G401.6 (cell line): ENCODE data around the gene RAB39B.
"Not testable (repeated sequence)": the region's sequence is repeated elsewhere in the genome, so short reads cannot be mapped to it uniquely, and the experiment has no call there.

Experiments used
- FAIRE-seq: peaks from 2 replicates; lab custom pipeline; 2012; peaks lifted over from hg19 to GRCh38; lab: Jason Lieb, UNC

Gene RAB39B, protein sequence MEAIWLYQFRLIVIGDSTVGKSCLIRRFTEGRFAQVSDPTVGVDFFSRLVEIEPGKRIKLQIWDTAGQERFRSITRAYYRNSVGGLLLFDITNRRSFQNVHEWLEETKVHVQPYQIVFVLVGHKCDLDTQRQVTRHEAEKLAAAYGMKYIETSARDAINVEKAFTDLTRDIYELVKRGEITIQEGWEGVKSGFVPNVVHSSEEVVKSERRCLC

GRCh38 chrX:155263854-155264628, at the start of gene RAB39B:
RAB39B (minus strand) TSS chrX:155264491; CDS start chrX:155264288, 203 bp downstream.
- peak; percentile 89 for FAIRE-seq

DNA sequence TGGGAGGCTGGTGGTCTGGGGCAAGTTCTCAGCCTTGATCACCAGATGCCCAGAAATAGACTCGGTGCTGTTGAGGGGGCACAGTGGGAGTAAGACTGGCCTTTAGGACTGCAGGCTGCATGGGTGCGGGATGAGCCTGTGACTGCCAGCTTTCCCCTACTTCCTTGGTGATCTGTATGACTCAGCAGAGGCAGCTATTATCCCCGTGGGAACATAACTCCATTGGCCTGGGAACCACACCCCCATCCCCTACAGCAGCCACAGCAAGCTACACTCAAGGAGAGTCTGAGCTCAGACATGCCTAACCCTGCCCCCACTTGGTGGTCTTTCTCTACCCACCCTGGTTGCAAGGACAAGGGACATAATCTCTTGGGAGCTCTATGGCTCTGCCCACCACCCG, 49.5 kb upstream of the RAB39B start:
- FAIRE-seq = no peak

- FAIRE-seq = no peak
Measured at GRCh38 chrX:155293771-155294170, 29.5 kb upstream of the RAB39B start.

DNA sequence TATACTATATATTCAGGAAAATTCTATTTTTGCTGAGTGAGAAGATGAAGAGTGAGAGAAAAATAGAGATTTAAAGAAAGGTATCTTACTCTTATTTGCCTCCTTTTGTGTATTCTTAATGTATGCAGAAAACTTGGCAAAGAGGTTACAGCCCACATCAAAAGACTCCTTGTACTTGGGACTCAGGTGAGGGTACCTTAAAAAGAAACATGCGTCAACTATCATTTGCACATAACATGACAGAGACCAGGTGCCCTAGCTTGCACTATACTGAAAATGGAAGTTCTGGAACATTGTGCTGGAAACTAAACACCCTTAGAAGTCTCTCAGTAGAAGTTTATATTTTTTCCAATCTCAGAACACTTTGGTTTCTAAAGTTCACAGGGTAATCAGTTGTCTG, 15.6 kb upstream of the RAB39B start:
- no peak for FAIRE-seq

DNA sequence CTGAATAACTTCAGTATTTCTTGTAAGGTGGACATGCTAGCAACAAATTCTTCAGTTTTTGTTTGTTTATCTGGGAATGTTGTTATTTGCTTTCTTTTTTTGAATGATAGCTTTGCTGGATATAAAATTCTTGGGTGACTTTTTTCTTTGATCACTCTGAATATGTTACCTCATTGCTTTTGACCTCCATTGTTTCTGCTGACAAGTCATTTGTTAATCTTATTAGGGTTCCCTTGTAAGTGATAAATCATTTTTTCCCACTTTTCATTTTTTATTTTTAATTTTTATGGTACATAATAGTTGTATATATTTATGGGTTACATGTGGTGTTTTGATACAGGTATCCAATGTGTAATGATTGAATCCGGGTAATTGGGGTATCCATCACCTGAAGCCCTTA, 6.7 kb upstream of the RAB39B start:
- no peak for FAIRE-seq

DNA sequence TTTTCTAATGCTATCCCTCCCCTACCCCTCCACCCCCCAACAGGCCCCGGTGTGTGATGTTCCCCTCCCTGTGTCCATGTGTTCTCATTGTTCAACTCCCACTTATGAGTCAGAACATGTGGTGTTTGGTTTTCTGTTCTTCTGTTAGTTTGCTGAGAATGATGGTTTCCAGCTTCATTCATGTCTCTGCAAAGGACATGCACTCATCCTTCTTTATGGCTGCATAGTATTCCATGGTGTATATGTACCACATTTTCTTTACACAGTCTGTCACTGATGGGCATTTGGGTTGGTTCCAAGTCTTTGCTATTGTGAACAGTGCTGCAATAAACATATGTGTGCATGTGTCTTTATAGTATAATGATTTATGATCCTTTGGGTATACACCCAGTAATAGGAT, 3.7 kb upstream of the RAB39B start:
- not testable (repeated sequence) for FAIRE-seq

DNA sequence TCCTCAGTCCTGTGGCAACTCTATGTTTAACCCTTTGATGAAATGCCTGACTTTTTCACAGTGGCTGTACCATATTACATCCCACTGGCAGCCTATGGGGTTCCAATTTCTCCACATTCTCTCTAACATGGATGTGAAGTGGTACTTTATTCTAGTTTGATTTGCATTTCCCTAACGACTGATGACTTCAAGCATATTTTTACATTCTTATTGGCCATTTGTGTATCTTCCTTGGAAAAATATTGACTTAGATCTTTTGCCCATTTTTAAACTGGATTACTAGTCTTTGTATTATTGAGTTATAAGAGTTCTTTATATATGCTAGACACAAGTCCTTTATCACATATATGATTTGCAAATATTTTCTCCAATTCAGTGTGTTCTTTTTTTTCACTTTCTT, 2.1 kb upstream of the RAB39B start:
- no peak for FAIRE-seq

DNA sequence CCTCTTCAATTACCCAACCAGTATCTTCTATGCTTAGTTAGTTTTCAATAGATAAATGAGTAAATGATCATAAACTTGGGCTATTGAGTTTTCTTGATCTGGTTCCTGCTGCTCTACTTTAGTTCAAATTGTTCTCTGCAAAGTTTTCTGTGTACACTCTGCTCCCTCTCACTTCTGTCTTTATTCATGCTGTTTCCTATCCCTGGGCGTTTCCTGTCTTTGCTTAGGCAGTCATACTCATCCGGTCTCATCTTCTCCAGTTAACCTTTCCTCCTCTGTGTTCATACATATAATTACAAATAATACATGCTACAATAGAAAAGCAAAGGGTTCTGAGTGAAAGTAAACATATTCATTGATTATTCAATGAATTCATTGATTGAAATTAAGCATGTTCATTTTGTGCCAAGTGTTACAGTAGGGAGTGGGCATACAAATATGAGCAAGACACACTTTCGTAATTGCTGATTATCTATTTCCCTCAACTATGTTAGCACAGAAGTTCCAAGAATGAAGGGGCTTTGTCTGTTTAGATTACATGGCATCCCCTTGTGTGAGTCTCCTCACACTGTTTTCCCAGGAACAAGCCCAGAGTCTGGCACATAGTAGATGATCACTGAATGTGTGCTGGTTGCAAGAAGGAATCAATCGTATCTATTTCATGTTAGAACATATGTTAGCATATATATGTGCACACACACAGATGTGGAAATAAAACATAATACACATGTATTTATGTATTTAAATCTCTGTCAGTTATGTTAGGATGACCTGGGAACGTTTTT, 1.1 kb downstream of the RAB39B start:
- FAIRE-seq = peak; percentile 51

DNA sequence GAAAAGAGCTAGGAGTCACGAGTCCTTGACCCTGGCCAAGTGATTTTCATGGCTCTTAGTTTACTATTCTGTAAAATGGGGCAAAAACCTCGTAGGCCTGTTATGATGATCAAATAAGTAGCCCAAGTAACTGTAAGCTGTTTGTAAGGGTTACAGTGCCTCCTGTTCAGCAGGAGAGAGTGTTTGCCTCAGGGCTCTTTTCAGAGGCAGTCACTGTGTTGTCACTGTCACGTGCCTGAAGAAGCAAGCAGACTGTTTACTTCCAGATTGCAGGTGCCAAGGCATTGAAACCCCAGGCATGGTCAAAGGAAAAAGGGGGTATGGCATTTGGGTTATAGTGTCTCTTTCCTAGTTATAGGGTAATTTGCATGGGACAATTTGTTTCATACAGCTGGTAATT, 4.5 kb downstream of the RAB39B start:
- no peak for FAIRE-seq

DNA sequence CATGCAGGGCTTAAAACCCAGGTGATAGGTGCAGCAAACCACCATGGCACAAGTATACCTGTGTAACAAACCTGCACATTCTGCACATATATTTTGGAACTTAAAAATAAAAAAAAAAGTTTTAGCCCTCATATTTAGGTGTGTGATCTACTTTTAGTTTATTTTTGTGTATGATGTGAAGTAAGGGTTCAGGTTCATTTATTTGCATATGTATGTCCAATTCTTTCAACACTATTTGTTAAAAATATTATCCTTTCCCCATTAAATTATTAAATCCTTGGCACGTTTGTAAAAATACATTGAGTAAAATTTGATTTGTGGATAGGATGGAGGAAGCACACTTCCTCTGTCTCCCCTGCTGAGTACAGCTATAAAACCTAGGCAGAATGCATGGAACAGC, 12.9 kb downstream of the RAB39B start:
- FAIRE-seq = no peak

DNA sequence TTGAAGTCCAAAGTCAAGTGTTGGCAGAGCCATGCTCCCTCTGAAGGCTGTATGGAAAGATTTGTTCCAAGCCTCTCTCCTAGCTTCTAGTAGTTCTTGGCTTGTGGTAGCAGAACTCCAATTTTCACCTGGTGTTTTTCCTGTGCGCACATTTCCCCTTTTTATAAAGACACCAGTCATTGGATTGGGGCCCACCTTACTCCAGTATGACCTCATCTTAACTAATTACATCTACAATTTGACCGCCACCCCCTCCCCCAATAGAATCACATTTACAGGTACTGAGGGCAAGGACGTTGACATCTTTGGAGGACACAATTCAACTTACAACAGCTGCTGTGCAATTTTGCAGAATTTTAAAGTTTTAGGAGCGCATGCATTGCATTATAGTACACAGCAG, 16.8 kb downstream of the RAB39B start:
- no peak for FAIRE-seq

DNA sequence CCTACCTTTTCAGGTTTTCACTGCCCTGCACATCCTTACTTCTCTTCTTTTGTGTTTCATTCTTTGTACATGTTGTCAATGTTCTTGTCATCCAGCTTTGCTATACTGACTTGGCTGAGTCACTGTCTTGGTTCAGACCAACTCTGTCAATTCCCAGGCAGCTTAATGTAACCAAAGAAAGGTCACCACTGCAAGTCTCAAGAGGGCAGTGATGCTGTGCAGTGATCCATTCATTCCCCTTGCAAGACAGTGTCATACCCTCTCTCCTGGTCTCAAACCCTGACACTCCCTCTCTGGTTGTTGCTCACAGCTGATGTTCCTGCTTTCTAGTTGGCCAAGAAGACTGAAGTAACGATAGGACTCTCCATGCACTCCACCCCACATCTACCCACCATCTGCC, 17.5 kb downstream of the RAB39B start:
- FAIRE-seq = no peak

- FAIRE-seq = no peak
Measured at GRCh38 chrX:155242300-155242699, 22.0 kb downstream of the RAB39B start.

DNA sequence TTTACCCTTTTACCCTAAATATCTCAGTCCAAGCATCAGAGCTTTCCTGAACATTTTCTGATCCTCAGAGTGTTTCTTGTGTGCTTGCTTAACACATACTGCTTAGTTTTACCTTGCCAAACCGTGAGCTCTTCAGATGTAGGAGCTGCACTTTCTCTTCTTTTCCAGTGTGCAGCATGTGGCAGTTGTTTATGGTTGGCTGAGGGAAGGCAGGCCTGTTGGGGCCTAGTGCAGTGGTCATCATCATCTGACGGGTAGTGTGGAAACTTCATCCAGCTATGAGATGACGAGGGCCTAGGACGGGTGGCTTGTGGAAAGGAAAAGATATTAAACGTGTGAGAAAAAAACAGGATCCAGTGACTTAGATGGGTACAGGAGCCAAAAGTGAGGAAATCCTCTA, 26.6 kb downstream of the RAB39B start:
- no peak for FAIRE-seq

GRCh38 chrX:155235891-155236290, 28.4 kb downstream of the RAB39B start:
- FAIRE-seq = no peak

- FAIRE-seq = no peak
Measured at GRCh38 chrX:155231163-155231562, 33.1 kb downstream of the RAB39B start.

- no peak for FAIRE-seq
Measured at GRCh38 chrX:155225774-155226173, 38.5 kb downstream of the RAB39B start.

DNA sequence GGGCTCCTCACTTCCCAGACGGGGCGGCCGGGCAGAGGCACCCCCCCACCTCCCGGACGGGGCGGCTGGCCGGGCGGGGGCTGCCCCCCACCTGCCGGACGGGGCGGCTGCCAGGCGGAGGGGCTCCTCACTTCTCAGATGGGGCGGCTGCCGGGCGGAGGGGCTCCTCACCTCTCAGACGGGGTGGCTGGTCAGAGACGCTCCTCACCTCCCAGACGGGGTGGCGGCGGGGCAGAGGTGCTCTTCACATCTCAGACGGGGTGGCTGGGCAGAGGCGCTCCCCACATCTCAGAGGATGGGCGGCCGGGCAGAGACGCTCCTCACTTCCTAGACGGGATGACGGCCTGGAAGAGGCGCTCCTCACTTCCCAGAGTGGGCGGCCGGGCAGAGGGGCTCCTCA, 40.5 kb downstream of the RAB39B start:
- not testable (repeated sequence) for FAIRE-seq

DNA sequence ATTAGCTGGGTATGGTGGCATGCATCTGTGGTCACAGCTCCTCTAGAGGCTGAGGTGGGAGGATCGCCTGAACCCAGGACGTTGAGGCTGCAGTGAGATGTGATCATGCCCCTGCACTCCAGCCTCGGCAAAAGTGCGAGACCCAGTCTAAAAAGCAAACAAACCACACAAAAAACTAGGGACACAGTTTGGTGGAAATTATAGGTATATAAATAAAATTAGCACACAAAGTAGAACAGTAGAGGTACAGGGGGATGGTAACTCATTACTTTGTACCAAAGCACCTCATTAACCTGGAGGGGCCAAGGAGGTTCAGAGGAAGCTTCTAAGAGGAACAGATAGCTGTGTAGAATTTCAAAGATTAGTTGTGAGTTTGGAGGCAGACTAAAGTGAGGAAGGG, 42.9 kb downstream of the RAB39B start:
- no peak for FAIRE-seq

DNA sequence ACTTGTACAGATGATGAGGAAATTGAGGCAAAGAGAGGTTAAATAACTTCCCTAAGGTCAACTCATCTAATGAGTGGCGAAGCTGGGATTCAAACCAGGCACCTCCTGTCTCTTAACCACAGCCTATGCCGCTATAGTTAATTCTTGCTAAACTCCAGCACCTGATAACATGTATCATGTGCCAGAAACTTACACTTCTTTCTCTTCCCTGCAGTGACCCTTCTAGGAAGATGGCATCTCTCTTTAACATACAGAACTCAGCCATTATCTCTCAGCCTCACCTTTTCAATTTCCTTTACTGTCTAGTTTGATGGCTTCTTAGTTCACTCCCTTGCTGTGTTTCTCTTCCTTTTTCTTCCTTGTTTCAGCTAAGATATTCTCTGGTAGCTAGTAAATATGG, 45.5 kb downstream of the RAB39B start:
- no peak for FAIRE-seq

DNA sequence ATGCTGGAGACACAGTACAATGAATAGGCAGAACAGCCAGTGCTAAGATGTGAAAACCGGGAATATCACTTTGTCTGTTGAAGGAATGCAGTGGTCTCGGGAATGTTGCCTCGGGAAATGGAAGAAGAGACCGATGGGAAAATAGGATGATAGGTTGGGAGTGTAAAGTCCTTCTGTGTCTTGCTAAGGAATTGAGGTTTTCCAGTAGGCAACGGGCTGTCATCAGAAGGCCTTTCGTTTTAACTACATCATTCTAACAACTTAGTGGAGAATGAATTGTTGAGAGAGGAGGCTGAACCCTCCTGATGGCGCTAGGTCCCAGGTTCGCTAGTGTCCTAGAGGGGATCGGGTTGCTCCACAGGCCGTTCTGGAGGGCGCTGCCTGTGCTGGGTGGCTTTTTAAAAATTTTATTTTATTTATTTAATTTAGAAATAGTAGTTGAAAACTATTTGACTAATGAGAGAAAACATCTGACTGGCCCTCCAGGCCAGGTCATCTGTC, 47.3 kb downstream of the RAB39B start:
- no peak for FAIRE-seq

DNA sequence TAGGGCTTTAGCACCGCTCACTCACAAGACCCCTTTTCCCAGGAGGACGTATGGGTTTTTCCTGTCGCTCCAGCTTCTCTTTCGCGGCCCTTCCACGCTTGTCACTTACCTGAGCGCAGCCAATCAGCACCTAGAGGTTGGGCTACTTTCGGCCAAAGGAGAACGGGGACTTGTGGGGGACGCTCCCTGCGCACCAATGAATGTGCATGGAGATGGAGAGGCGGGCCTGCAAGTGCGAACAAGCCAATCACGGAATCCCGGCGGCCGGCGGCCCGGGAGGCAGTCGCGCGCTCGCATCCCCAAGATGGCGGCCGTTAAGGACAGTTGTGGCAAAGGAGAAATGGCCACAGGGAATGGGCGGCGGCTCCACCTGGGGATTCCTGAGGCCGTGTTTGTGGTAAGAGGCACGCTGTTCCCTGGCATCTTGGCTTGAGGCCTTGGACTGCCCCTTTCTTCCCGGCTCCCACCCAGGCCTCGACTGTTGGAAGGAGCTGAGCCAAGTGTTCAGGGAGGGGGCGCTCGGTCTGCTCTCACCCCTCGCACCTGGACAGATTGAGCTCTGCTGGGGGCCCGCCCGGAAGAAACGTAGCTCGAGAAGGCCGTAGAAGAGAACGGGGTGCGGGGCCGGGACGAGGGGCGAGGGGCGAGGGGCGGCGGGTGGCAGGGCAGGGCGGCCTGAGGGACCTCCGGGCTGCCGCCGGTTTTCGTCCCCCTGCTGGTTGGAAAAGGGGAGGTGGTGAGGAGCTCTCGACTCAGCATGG, 47.9 kb downstream of the RAB39B start, which contains the start of gene VBP1:
TSS of gene VBP1 (plus strand) at position 282 of the 761 bp plus-strand sequence. CDS start at position 305, 23 bp downstream.
- FAIRE-seq = peak; percentile 95
